DND-41 (cell line): ENCODE data around the gene ZNF70.

Experiments used
- EZH2 ChIP-seq: IDR thresholded peaks from 3 replicates; pipeline ENCODE4 v1.6.1; 2012; ENCODE audit warnings: borderline replicate concordance, low read depth, mild to moderate bottlenecking, moderate library complexity, low read length, inconsistent platforms; ENCODE audit not compliant: severe bottlenecking
- TF ChIP-seq, protein P1 (sequence below): IDR thresholded peaks from 2 replicates; pipeline ENCODE4 v1.5.1; 2012; ENCODE audit warnings: borderline replicate concordance, low read length, moderate library complexity, mild to moderate bottlenecking; ENCODE audit not compliant: poor library complexity, severe bottlenecking; ENCODE audit errors: extremely low read depth

- TF ChIP-seq EZH2 = no peak
- TF ChIP-seq, protein P1, sequence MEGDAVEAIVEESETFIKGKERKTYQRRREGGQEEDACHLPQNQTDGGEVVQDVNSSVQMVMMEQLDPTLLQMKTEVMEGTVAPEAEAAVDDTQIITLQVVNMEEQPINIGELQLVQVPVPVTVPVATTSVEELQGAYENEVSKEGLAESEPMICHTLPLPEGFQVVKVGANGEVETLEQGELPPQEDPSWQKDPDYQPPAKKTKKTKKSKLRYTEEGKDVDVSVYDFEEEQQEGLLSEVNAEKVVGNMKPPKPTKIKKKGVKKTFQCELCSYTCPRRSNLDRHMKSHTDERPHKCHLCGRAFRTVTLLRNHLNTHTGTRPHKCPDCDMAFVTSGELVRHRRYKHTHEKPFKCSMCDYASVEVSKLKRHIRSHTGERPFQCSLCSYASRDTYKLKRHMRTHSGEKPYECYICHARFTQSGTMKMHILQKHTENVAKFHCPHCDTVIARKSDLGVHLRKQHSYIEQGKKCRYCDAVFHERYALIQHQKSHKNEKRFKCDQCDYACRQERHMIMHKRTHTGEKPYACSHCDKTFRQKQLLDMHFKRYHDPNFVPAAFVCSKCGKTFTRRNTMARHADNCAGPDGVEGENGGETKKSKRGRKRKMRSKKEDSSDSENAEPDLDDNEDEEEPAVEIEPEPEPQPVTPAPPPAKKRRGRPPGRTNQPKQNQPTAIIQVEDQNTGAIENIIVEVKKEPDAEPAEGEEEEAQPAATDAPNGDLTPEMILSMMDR = no peak
These were observed 8.7 kb upstream of the ZNF70 start for GRCh38 chr22:23759566-23759965.
